Osteocyte (in vitro differentiated cells): Measurements from ENCODE around the gene UST. TPM values are rescaled to one million over a fixed set of nuclear protein-coding genes. Genes with fewer than 3 reads are reported as not detected.

Experiments
- DNase-seq: peaks from one replicate; pipeline ENCODE4 v3.0.0; 2021; ENCODE audit warnings: mixed read lengths; ENCODE audit not compliant: unreplicated experiment; ENCODE audit errors: extremely low spot score
- H3K27ac Mint-ChIP-seq: one replicate; pipeline ENCODE4 v1.8.0; 2021; ENCODE audit warnings: mild to moderate bottlenecking, mixed read lengths; ENCODE audit not compliant: unreplicated experiment
- H3K27me3 Mint-ChIP-seq: one replicate; pipeline ENCODE4 v1.8.0; 2021; ENCODE audit warnings: mixed read lengths; ENCODE audit not compliant: unreplicated experiment
- H3K36me3 Mint-ChIP-seq: one replicate; pipeline ENCODE4 v1.8.0; 2021; ENCODE audit warnings: mixed read lengths; ENCODE audit not compliant: unreplicated experiment
- H3K4me1 Mint-ChIP-seq: one replicate; pipeline ENCODE4 v1.8.0; 2021; ENCODE audit warnings: mixed read lengths; ENCODE audit not compliant: unreplicated experiment
- H3K4me3 Mint-ChIP-seq: one replicate; pipeline ENCODE4 v1.8.0; 2021; ENCODE audit warnings: mild to moderate bottlenecking, moderate library complexity, mixed read lengths; ENCODE audit not compliant: unreplicated experiment
- H3K9me3 Mint-ChIP-seq: one replicate; pipeline ENCODE4 v1.8.0; 2021; ENCODE audit warnings: mixed read lengths; ENCODE audit not compliant: unreplicated experiment
- total RNA-seq: library from RNA; stranded (reverse); gene quantifications from 2 replicates; pipeline ENCODE4 v1.2.1, GENCODE V29; 2021
- TF ChIP-seq, protein P1 (sequence below): fragments of 200-600 bp; sonication (generic); IDR thresholded peaks from 2 replicates; pipeline ENCODE4 v1.5.0; 2021; ENCODE audit warnings: antibody characterized with exemption, mild to moderate bottlenecking, moderate library complexity

UST gene
- total RNA-seq, 1 donor from 2014 or later: 15.7 TPM

DNA sequence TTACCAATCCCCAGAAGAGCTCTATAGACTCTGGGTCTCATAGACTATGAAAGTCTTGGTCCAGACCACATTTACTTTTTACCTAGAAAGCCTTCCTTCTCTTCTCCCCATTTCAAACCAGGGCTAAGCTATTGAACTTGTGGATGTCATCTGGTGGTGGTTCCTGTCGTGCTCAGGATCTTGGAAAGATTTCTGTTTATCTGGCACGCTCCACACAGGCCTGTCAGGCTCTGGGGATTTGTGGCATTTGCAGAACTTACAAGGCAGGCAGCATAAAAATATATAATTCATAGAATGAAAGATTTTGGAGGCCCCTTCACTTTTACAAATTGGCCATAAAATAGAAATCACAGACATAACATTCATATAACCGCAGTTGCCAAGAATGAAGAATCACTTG is 188.1 kb downstream of the UST start:
- Mint-ChIP-seq H3K9me3 (no peaks in the 10 kb centered on the region), H3K36me3 (no peaks in the 10 kb centered on the region), H3K27me3 (no peaks in the 10 kb centered on the region), H3K4me3 (no peak overlapping the region), H3K27ac (peak overlapping the region; percentile 6), H3K4me1 (peaks cover 23% of the 10 kb centered on the region)
- DNase-seq: no peak
- TF ChIP-seq, protein P1, sequence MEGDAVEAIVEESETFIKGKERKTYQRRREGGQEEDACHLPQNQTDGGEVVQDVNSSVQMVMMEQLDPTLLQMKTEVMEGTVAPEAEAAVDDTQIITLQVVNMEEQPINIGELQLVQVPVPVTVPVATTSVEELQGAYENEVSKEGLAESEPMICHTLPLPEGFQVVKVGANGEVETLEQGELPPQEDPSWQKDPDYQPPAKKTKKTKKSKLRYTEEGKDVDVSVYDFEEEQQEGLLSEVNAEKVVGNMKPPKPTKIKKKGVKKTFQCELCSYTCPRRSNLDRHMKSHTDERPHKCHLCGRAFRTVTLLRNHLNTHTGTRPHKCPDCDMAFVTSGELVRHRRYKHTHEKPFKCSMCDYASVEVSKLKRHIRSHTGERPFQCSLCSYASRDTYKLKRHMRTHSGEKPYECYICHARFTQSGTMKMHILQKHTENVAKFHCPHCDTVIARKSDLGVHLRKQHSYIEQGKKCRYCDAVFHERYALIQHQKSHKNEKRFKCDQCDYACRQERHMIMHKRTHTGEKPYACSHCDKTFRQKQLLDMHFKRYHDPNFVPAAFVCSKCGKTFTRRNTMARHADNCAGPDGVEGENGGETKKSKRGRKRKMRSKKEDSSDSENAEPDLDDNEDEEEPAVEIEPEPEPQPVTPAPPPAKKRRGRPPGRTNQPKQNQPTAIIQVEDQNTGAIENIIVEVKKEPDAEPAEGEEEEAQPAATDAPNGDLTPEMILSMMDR: no peak

DNA sequence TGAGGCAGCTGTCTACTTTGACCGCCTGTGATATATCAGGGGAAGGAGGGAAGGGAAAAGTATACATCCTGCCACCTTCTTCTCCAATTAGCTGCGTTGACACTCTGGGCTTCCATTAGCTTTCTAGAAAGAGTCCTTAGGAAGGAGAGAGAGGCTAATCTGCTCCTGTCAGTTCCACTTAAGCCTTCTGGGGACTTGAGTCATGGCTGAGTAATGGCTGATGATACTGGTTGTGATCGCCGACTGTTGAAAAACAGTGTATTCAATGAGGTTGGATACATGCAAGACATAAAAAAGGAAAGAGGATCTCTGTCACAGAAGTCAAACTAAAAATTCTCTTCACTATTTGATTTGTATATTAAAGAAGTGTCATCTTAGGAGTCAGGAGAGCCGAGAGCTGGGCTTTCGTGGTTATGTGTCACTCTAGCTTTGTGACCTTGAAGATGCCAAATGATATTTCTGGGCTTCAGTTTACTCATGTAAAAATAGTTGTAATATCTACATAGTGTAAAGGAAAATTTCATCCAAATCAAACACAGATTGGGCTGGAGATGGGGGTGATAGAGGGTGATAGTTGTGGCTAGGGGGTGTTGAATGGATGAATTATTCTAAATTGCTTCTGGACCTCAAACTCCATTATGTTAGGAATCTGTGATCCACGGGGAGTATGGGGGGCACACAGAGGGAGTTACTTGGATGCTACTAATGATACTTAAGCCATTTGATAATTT is 189.0 kb downstream of the UST start:
- no peak overlapping the region for H3K4me3 Mint-ChIP-seq
- no peak for DNase-seq

DNA sequence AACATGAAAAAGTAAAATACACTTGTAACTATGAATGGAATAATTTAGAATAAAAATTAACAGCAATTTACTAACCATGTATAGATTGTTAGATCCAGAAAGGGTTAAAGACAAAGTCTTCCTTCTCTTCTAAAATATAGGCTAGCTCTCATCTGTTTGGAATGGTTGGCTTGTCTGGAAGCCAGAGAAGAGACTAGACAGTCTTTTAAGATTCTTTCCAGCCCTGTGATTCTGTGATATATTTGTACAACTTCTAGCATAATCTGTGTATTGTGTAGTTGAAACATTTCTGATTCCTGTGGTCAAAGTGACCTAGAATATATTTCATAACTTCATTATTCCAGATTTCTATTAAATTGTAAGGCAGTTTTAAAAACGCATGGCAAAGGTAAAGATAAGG is 196.6 kb downstream of the UST start:
- Mint-ChIP-seq H3K36me3 (peaks cover 3% of the 10 kb centered on the region), H3K4me3 (no peak overlapping the region), H3K4me1 (peaks cover 11% of the 10 kb centered on the region), H3K27ac (no peak overlapping the region), H3K27me3 (no peaks in the 10 kb centered on the region), H3K9me3 (no peaks in the 10 kb centered on the region)
- no peak for DNase-seq
- TF ChIP-seq, protein P1: no peak

More for the DNA sequence above, 189.0 kb downstream of the UST start:
- TF ChIP-seq, protein P1: no peak
- H3K27me3 Mint-ChIP-seq: no peaks in the 10 kb centered on the region
- H3K36me3 Mint-ChIP-seq: no peaks in the 10 kb centered on the region
- H3K4me1 Mint-ChIP-seq: peaks cover 23% of the 10 kb centered on the region
- no peak overlapping the region for H3K27ac Mint-ChIP-seq
- no peaks in the 10 kb centered on the region for H3K9me3 Mint-ChIP-seq

DNA sequence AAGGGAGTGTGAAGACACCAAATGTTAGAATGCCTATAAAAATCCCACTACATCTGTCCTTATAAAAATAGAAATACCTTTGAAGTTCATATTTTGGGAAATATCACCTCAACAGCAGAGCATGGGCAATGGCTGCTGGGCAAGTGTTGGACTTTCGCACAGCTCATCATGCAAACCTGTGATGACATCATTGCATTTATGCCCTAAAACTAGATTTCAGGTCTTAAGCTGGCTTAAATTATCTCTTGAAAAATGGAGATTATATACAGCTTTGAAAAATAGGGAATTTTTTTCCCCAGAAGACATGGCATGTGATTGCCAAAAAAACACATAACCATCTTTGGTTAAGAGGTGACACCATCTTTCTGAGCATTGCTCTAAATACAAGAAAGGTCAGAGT is 197.8 kb downstream of the UST start:
- Mint-ChIP-seq H3K9me3 (no peaks in the 10 kb centered on the region), H3K27me3 (no peaks in the 10 kb centered on the region), H3K4me1 (peaks cover 11% of the 10 kb centered on the region), H3K36me3 (peaks cover 3% of the 10 kb centered on the region), H3K4me3 (no peak overlapping the region), H3K27ac (no peak overlapping the region)
- no peak for DNase-seq
- TF ChIP-seq, protein P1: no peak

DNA sequence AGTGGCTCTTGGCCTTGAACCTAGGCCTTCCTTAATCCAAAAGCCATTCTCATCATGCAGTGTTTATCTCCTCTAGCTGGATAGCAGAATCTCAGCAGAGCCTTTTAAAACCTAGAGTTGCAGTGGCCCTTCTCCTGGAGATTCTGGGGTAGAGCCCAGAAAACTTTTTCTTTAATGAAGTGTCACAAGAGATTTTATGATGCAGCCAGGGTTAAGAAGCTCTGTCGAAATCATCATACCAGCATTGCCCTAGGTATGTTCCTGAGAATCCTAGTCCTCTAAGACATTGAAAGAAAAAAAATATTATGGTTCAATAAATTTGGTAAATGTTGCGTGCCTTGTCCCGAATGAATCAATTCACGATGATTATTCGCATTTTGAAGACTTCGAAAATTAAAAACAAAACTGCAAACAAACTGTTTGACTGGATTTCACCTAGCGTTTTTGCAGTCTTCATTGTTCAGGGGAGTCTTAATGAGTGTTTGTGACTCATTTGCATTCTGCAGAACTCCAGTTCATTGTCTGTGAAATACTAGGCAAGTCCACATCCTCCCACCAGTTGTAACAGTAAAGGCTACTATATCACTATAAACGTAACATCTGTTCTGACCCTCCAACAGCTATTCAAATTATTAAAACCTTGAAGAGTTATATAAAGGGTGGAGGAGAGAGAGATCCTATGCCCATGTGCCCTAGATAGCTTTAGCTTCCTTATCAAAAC is 198.6 kb downstream of the UST start:
- no peak for DNase-seq
- no peaks in the 10 kb centered on the region for H3K9me3 Mint-ChIP-seq
- TF ChIP-seq, protein P1: no peak
- peaks cover 11% of the 10 kb centered on the region for H3K4me1 Mint-ChIP-seq
- H3K27ac Mint-ChIP-seq: no peak overlapping the region
- H3K4me3 Mint-ChIP-seq: no peak overlapping the region
- H3K36me3 Mint-ChIP-seq: peaks cover 3% of the 10 kb centered on the region
- H3K27me3 Mint-ChIP-seq: no peaks in the 10 kb centered on the region
